Naive thymus-derived CD8-positive, alpha-beta T cell (primary cell): ENCODE measurements around the gene CCNL2. TPM values are rescaled to one million over a fixed set of nuclear protein-coding genes. Genes with fewer than 3 reads are reported as not detected.
"Not testable (repeated sequence)": the region's sequence is repeated elsewhere in the genome, so short reads cannot be mapped to it uniquely, and the experiment has no call there.

Experiments used
- ATAC-seq, 2 donors: fragments of 150-1000 bp; cut with Tn5 transposase in 1 of 2; sonication (Bioruptor Pico), chemical (Tn5 transposase) in 1 of 2; 1 replicate in 1 of 2; 2 replicates in 1 of 2; pipeline ENCODE4 v1.10.0; 2021; ENCODE audit warnings: mild to moderate bottlenecking in 2 of 2, moderate library complexity in 2 of 2
- POLR2A ChIA-PET: fragments of 350-600 bp; sonication (Branson Sonifier 250); formaldehyde crosslinking; loops from one replicate; lab custom pipeline; 2021; ENCODE audit warnings: antibody characterized with exemption; lab: Charles Lee
- DNase-seq, 10 donors: peaks; one replicate each; pipeline versions ENCODE4 v3.0.0 to v3.0.0-alpha.2; 2020 to 2022
- H3K27ac Mint-ChIP-seq, 10 donors: one replicate each; pipeline ENCODE4 v1.8.0; 2020 to 2022; ENCODE audit warnings: mild to moderate bottlenecking in 10 of 10, mixed read lengths in 10 of 10, moderate library complexity in 4 of 10, inconsistent platforms in 1 of 10
- H3K27me3 Mint-ChIP-seq, 5 donors: one replicate each; pipeline ENCODE4 v1.8.0; 2021 to 2022; ENCODE audit warnings: mixed read lengths in 5 of 5
- H3K36me3 Mint-ChIP-seq, 3 donors: one replicate each; pipeline ENCODE4 v1.8.0; 2020 to 2022; ENCODE audit warnings: mixed read lengths in 3 of 3, mild to moderate bottlenecking in 2 of 3, inconsistent platforms in 1 of 3
- H3K4me1 Mint-ChIP-seq, 4 donors: one replicate each; pipeline ENCODE4 v1.8.0; 2021 to 2022; ENCODE audit warnings: mixed read lengths in 4 of 4
- H3K4me3 Mint-ChIP-seq, 10 donors: one replicate each; pipeline ENCODE4 v1.8.0; 2020 to 2022; ENCODE audit warnings: mild to moderate bottlenecking in 10 of 10, mixed read lengths in 10 of 10, moderate library complexity in 6 of 10, inconsistent platforms in 1 of 10
- H3K9me3 Mint-ChIP-seq, 9 donors: one replicate each; pipeline ENCODE4 v1.8.0; 2020 to 2022; ENCODE audit warnings: mixed read lengths in 9 of 9, mild to moderate bottlenecking in 3 of 9, inconsistent platforms in 1 of 9, moderate library complexity in 1 of 9
- polyA plus RNA-seq, 3 donors: library from polyadenylated mRNA; unstranded; fragments of 300-500 nt; fragmentation: Illumina TruSeq; gene quantifications; one replicate each; pipeline ENCODE4 v1.2.3, GENCODE V29; 2021
- total RNA-seq, 8 experiments: library from RNA in 2 of 8; stranded (reverse) in 2 of 8; gene quantifications; one replicate each; pipeline ENCODE4 v1.2.3 and lab custom pipeline; 2021 to 2026

CCNL2 gene
- total RNA-seq (100 to 1,000 TPM; 399 to 406 TPM), polyA plus RNA-seq (10 to 100 TPM; 13.4 to 28.1 (median 13.7) TPM), total RNA-seq (lab: John Stamatoyannopoulos, UW) (195 to 649 (median 333) reads per million in 6 experiments)

GRCh38 chr1:1399187-1399871 is at the start of gene CCNL2:
Gene CCNL2, minus strand, starts transcription at chr1:1399335. Its CDS starts 29 bp downstream, at chr1:1399306.
- Mint-ChIP-seq H3K4me3 (peak within 1 kb of the TSS; percentile 86 to 95 (median 89)), H3K27ac (peak within 1 kb of the TSS; percentile 85 to 96 (median 92)), H3K36me3 (peaks cover 0 to 63% (median 13%) of the 10 kb centered on the region in 3 donors), H3K9me3 (no peaks in the 10 kb centered on the region), H3K4me1 (peaks cover 17 to 60% (median 50%) of the 10 kb centered on the region in 4 donors), H3K27me3 (no peaks in the 10 kb centered on the region)
- DNase-seq (peak; percentile 97 to 99 (median 99)), ATAC-seq (peak; percentile 93 to 95)
- POLR2A ChIA-PET, result interaction anchor here (0.5 to 5.9 kb wide), 21 partner anchors 8 to 381 kb away, joined by 3 to 69 read pairs (median 5); partner anchors contain the start of genes AURKAIP1, CDK11A, MIB2 and MRPL20

GRCh38 chr1:1446631-1447030 is 47.5 kb upstream of the CCNL2 start:
- H3K27ac Mint-ChIP-seq, H3K9me3 Mint-ChIP-seq, H3K4me1 Mint-ChIP-seq, DNase-seq, ATAC-seq, H3K4me3 Mint-ChIP-seq, H3K36me3 Mint-ChIP-seq, H3K27me3 Mint-ChIP-seq, POLR2A ChIA-PET: not testable (repeated sequence)

- peaks cover 0 to 4% (median 0%) of the 10 kb centered on the region in 4 donors for H3K4me1 Mint-ChIP-seq
- no peak for ATAC-seq
- H3K27me3 Mint-ChIP-seq, result peaks cover 0 to 14% (median 0%) of the 10 kb centered on the region in 5 donors
- no peak overlapping the region for H3K27ac Mint-ChIP-seq
- H3K4me3 Mint-ChIP-seq, result no peak overlapping the region
- DNase-seq, result no peak
- H3K36me3 Mint-ChIP-seq, result no peaks in the 10 kb centered on the region
- POLR2A ChIA-PET, result interaction anchor here (2.3 kb wide), 1 partner anchor 35 kb away, joined by 8 read pairs; the partner anchor contains the start of gene MRPL20
- no peaks in the 10 kb centered on the region for H3K9me3 Mint-ChIP-seq
Measured at GRCh38 chr1:1442069-1442770, 43.1 kb upstream of the CCNL2 start.

- ATAC-seq, result peak; percentile 93 to 95
- peak overlapping the region in 1 of 10 donors; percentile 8 for H3K4me3 Mint-ChIP-seq
Measured at GRCh38 chr1:1441002-1441888, 42.1 kb upstream of the CCNL2 start.

GRCh38 chr1:1440262-1441001 is 41.3 kb upstream of the CCNL2 start:
- H3K4me3 Mint-ChIP-seq, result peak overlapping the region in 1 of 10 donors; percentile 8
- DNase-seq, result peak in 1 of 10 donors; percentile 56
- H3K9me3 Mint-ChIP-seq, result no peaks in the 10 kb centered on the region
- H3K36me3 Mint-ChIP-seq, result no peaks in the 10 kb centered on the region
- POLR2A ChIA-PET, result interaction anchor here (0.6 to 2.3 kb wide), 3 partner anchors 33 to 72 kb away, joined by 3 to 8 read pairs (median 3); partner anchors contain the start of gene MRPL20
- H3K4me1 Mint-ChIP-seq, result peaks cover 0 to 9% (median 3%) of the 10 kb centered on the region in 4 donors
- peaks cover 0 to 21% (median 0%) of the 10 kb centered on the region in 5 donors for H3K27me3 Mint-ChIP-seq
- no peak for ATAC-seq
- H3K27ac Mint-ChIP-seq, result no peak overlapping the region

More at GRCh38 chr1:1441002-1441888, 42.1 kb upstream of the CCNL2 start:
- no peaks in the 10 kb centered on the region for H3K36me3 Mint-ChIP-seq
- no peak overlapping the region for H3K27ac Mint-ChIP-seq
- H3K4me1 Mint-ChIP-seq, result peaks cover 0 to 7% (median 2%) of the 10 kb centered on the region in 4 donors
- H3K9me3 Mint-ChIP-seq, result no peaks in the 10 kb centered on the region
- H3K27me3 Mint-ChIP-seq, result peaks cover 0 to 17% (median 0%) of the 10 kb centered on the region in 5 donors
- POLR2A ChIA-PET, result interaction anchor here (0.6 to 2.3 kb wide), 2 partner anchors 34 to 45 kb away, joined by 3 to 8 read pairs; partner anchors contain the start of gene MRPL20
- peak; percentile 30 to 68 (median 52) for DNase-seq

- Mint-ChIP-seq H3K36me3 (no peaks in the 10 kb centered on the region), H3K9me3 (no peaks in the 10 kb centered on the region), H3K27ac (no peak overlapping the region), H3K4me1 (peaks cover 1 to 13% (median 8%) of the 10 kb centered on the region in 4 donors), H3K27me3 (peaks cover 0 to 26% (median 5%) of the 10 kb centered on the region in 5 donors), H3K4me3 (no peak overlapping the region)
- ATAC-seq (no peak), DNase-seq (peak in 1 of 10 donors; percentile 21)
- POLR2A ChIA-PET, result interaction anchor here (0.7 to 2.3 kb wide), 2 partner anchors 32 to 71 kb away, joined by 3 to 8 read pairs; partner anchors contain the start of gene MRPL20
Measured at GRCh38 chr1:1439546-1440261, 40.6 kb upstream of the CCNL2 start.

- Mint-ChIP-seq H3K4me3 (no peak overlapping the region), H3K27me3 (peaks cover 0 to 28% (median 5%) of the 10 kb centered on the region in 5 donors), H3K9me3 (no peaks in the 10 kb centered on the region), H3K27ac (peak overlapping the region in 1 of 10 donors; percentile 13), H3K4me1 (peaks cover 1 to 13% (median 9%) of the 10 kb centered on the region in 4 donors), H3K36me3 (no peaks in the 10 kb centered on the region)
- POLR2A ChIA-PET, result interaction anchor here (1.0 kb wide), 1 partner anchor 43 kb away, joined by 4 read pairs; no protein-coding TSS in a partner anchor
- DNase-seq, result peak in 1 of 10 donors; percentile 48
- ATAC-seq, result no peak
Measured at GRCh38 chr1:1438531-1439381, 39.6 kb upstream of the CCNL2 start.

GRCh38 chr1:1437904-1438376 is 38.8 kb upstream of the CCNL2 start:
- POLR2A ChIA-PET, result interaction anchor here (1.0 kb wide), 1 partner anchor 42 kb away, joined by 4 read pairs; no protein-coding TSS in a partner anchor
- peaks cover 1 to 13% (median 9%) of the 10 kb centered on the region in 4 donors for H3K4me1 Mint-ChIP-seq

GRCh38 chr1:1437033-1437903 is 38.1 kb upstream of the CCNL2 start:
- no peak for ATAC-seq
- H3K27ac Mint-ChIP-seq, result no peak overlapping the region

More at GRCh38 chr1:1437904-1438376, 38.8 kb upstream of the CCNL2 start:
- ATAC-seq, result no peak
- DNase-seq, result no peak
- no peak overlapping the region for H3K4me3 Mint-ChIP-seq
- H3K36me3 Mint-ChIP-seq, result no peaks in the 10 kb centered on the region
- H3K27ac Mint-ChIP-seq, result no peak overlapping the region
- no peaks in the 10 kb centered on the region for H3K9me3 Mint-ChIP-seq
- H3K27me3 Mint-ChIP-seq, result peaks cover 0 to 28% (median 5%) of the 10 kb centered on the region in 5 donors

More at GRCh38 chr1:1437033-1437903, 38.1 kb upstream of the CCNL2 start:
- Mint-ChIP-seq H3K27me3 (peaks cover 0 to 32% (median 7%) of the 10 kb centered on the region in 5 donors), H3K9me3 (no peaks in the 10 kb centered on the region), H3K4me3 (no peak overlapping the region), H3K36me3 (no peaks in the 10 kb centered on the region), H3K4me1 (peaks cover 1 to 13% (median 9%) of the 10 kb centered on the region in 4 donors)
- peak in 1 of 10 donors; percentile 59 for DNase-seq
- POLR2A ChIA-PET, result interaction anchor here (0.6 to 0.9 kb wide), 2 partner anchors 30 to 231 kb away, joined by 3 read pairs; partner anchors contain the start of gene MRPL20
